HepG2 (cell line): ENCODE results near the gene TXNIP. TPM values are rescaled to one million over a fixed set of nuclear protein-coding genes. Genes with fewer than 3 reads are reported as not detected.

ENCODE experiments used
- ARID4A ChIP-seq: sonication (generic); formaldehyde crosslinking; IDR thresholded peaks from 2 replicates; pipeline ENCODE4 v1.5.0; 2020; ENCODE audit warnings: mild to moderate bottlenecking, missing genetic modification reagents, borderline replicate concordance
- BRF2 ChIP-seq: sonication (generic); formaldehyde crosslinking; IDR thresholded peaks from 2 replicates; pipeline ENCODE4 v1.8.1; 2022; ENCODE audit warnings: mild to moderate bottlenecking, missing genetic modification reagents
- HDAC1 ChIP-seq: sonication (generic); formaldehyde crosslinking; IDR thresholded peaks from 2 replicates; pipeline ENCODE4 v1.5.1; 2020; ENCODE audit warnings: mild to moderate bottlenecking, missing genetic modification reagents
- REPIN1 ChIP-seq: sonication (generic); formaldehyde crosslinking; IDR thresholded peaks from 2 replicates; pipeline ENCODE4 v1.8.0; 2022; ENCODE audit warnings: missing genetic modification reagents, low read depth, mild to moderate bottlenecking, borderline replicate concordance
- SOX13 ChIP-seq, 3 experiments: fragments of 450-650 bp in 1 of 3; sonication (generic) in 1 of 3; formaldehyde crosslinking in 1 of 3; IDR thresholded peaks in 2 of 3; conservative IDR thresholded peaks in 1 of 3; 2 replicates each; pipeline versions ENCODE4 v1.5.0 to v1.6.1; 2016 to 2020; ENCODE audit warnings: antibody characterized with exemption in 1 of 3, mild to moderate bottlenecking in 1 of 3, missing compliant biosample characterization in 1 of 3, missing genetic modification reagents in 1 of 3, moderate library complexity in 1 of 3
- SP140L ChIP-seq: sonication (generic); formaldehyde crosslinking; IDR thresholded peaks from 2 replicates; pipeline ENCODE4 v1.4.0; 2020; ENCODE audit warnings: missing genetic modification reagents, borderline replicate concordance
- ZBTB37 ChIP-seq: sonication (generic); formaldehyde crosslinking; IDR thresholded peaks from 2 replicates; pipeline ENCODE4 v1.4.0; 2020; ENCODE audit warnings: mild to moderate bottlenecking, missing genetic modification reagents
- ZMYM3 ChIP-seq: sonication (generic); formaldehyde crosslinking; IDR thresholded peaks from 2 replicates; pipeline ENCODE4 v1.5.1; 2020; ENCODE audit warnings: mild to moderate bottlenecking, missing genetic modification reagents
- ZNF205 ChIP-seq: IDR thresholded peaks from 2 replicates; pipeline ENCODE4 v1.6.1; 2018; ENCODE audit warnings: missing biosample characterization, missing genetic modification reagents
- ZNF547 ChIP-seq: sonication (generic); formaldehyde crosslinking; IDR thresholded peaks from 2 replicates; pipeline ENCODE4 v1.5.1; 2020; ENCODE audit warnings: mild to moderate bottlenecking, missing genetic modification reagents
- ZNF589 ChIP-seq: sonication (generic); formaldehyde crosslinking; conservative IDR thresholded peaks from 2 replicates; pipeline ENCODE4 v1.8.0; 2022; ENCODE audit warnings: mild to moderate bottlenecking, moderate library complexity, missing genetic modification reagents
- ZNF709 ChIP-seq: sonication (generic); formaldehyde crosslinking; IDR thresholded peaks from 2 replicates; pipeline ENCODE4 v1.5.0; 2020; ENCODE audit warnings: mild to moderate bottlenecking, missing genetic modification reagents
- ZNF766 ChIP-seq: sonication (generic); formaldehyde crosslinking; IDR thresholded peaks from 2 replicates; pipeline ENCODE4 v1.5.0; 2020; ENCODE audit warnings: missing genetic modification reagents, borderline replicate concordance
- ZNF841 ChIP-seq: sonication (generic); formaldehyde crosslinking; IDR thresholded peaks from 2 replicates; pipeline ENCODE4 v1.8.1; 2023; ENCODE audit warnings: missing genetic modification reagents, borderline replicate concordance
- ZXDC ChIP-seq: sonication (generic); formaldehyde crosslinking; IDR thresholded peaks from 2 replicates; pipeline ENCODE4 v1.5.0; 2020; ENCODE audit warnings: mild to moderate bottlenecking, missing genetic modification reagents
- polyA plus RNA-seq, 8 experiments: library from polyadenylated mRNA; depleted of rRNA in 3 of 8; stranded (reverse) in 7 of 8; unstranded in 1 of 8; fragments of >200 nt; fragmentation: Illumina TruSeq in 4 of 8; extraction: Trizol in 4 of 8; gene quantifications; 2 replicates each; pipeline versions ENCODE4 v1.2.1 to v1.2.3, GENCODE V29; 2011 to 2016; ENCODE audit warnings: low read depth in 4 of 8, missing spikeins in 1 of 8, mixed read lengths in 1 of 8; ENCODE audit not compliant: insufficient read depth in 1 of 8
- total RNA-seq, 5 experiments: library from RNA; depleted of rRNA; stranded (reverse); fragments of >200 nt; fragmentation: Illumina TruSeq; extraction: Trizol; gene quantifications; 2 replicates each; pipeline ENCODE4 v1.2.3, GENCODE V29; 2016; ENCODE audit warnings: low read depth in 1 of 5

TXNIP gene
- total and polyA plus RNA-seq, 2 of the 13 experiments (the other 11 are each of a cell fraction or from before 2014, with no cell fraction given) = 24.4 to 237 TPM

GRCh38 chr1:145996433-145997015 is at the start of gene TXNIP (continued):
- peak; percentile 81; the same call in 1 of the 2 replicates for TF ChIP-seq ARID4A
- TF ChIP-seq BRF2 (CRISPR knock-in tag) = peak; percentile 52; the same call in 1 of the 2 replicates
- peak; percentile 46 for TF ChIP-seq HDAC1
- TF ChIP-seq ZNF766 (CRISPR knock-in tag) = peak; percentile 30; the same call in 1 of the 2 replicates
- TF ChIP-seq ZNF709 = 0 out of 2 replicates have a peak, but pooled peaks have one; percentile 79
- TF ChIP-seq ZNF547 (CRISPR knock-in tag) = no peak; the same call in 1 of the 2 replicates
- 0 out of 2 replicates have a peak, but pooled peaks have one; percentile 52 for TF ChIP-seq ZNF589 (CRISPR knock-in tag)
- TF ChIP-seq ZXDC (CRISPR knock-in tag) = no peak
- TF ChIP-seq SOX13 (IDR thresholded peaks at IDR 0.05) = no peak
- peak in 1 of 2 experiments; percentile 79; a peak in 2 of 4 replicates for TF ChIP-seq SOX13 (CRISPR knock-in tag; conservative IDR thresholded peaks at IDR 0.05 in 1 of 2, IDR thresholded peaks at IDR 0.05 in 1 of 2)
- TF ChIP-seq REPIN1 (CRISPR knock-in tag) = peak; percentile 88
- no peak for TF ChIP-seq ZBTB37
- TF ChIP-seq ZMYM3 = peak; percentile 80
- peak; percentile 88; the same call in 1 of the 2 replicates for TF ChIP-seq SP140L (CRISPR knock-in tag)
- TF ChIP-seq ZNF205 (CRISPR knock-in tag) = peak; percentile 89; the same call in 1 of the 2 replicates
- no peak for TF ChIP-seq ZNF841 (CRISPR knock-in tag)
